GM19467 (cell line): Measurements from ENCODE around the gene PRR19.

ENCODE experiments used
- ATAC-seq: cut with Tn5 transposase; IDR thresholded peaks from one replicate; pipeline ENCODE4 v1.9.1; 2021; ENCODE audit warnings: mild to moderate bottlenecking, moderate library complexity; ENCODE audit not compliant: unreplicated experiment

The PRR19 gene

GRCh38 chr19:42294471-42295137 lies 7.3 kb upstream of the PRR19 start:
- ATAC-seq: no peak

DNA sequence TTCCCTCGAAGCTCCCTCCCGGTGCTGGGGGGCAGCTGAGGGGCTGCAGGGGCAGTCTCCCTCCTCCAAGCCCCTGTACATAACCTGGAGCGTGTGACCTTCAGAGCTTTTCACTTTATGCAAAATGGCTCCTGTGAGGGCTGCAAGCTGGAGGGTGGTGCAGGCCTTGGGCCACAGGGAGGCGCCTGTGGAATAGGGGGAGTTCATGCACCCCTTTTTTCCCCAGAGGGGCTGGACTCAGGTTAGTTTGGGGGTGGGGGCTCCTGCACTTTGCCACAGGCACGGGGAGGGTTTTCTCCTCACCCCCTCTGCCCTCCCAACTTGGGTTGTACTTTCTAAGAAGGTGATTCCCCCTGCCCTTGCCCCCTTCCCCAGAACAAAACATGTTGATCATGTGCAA lies 6.6 kb upstream of the PRR19 start:
- ATAC-seq: no peak

- ATAC-seq: no peak
These were observed 6.0 kb upstream of the PRR19 start for GRCh38 chr19:42295831-42296525.

- ATAC-seq: no peak
These were observed 4.9 kb upstream of the PRR19 start for GRCh38 chr19:42297039-42297438.

GRCh38 chr19:42303101-42303464 lies 1.2 kb downstream of the PRR19 start:
- ATAC-seq: no peak

- no peak for ATAC-seq
These were observed 1.9 kb downstream of the PRR19 start for GRCh38 chr19:42303876-42304275.

DNA sequence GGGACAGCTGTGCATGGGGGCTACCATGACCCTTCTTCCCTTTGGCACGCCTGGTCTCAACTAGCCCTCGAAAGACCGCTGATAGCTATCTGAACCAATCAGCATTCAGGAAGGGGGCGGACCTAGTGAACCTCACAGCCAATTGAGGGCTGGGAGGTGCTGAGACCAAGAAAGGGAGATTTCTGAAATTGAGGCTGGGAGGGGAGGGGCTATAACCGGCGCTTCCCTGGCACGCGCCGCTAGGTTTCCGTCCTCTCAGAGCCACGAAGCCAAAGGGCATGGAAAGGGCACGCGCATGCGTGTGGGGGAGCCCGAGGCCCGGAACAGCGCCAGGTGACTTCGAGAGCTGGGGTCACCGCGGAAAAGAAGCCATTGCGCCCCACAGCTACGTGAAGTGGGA lies 4.7 kb downstream of the PRR19 start:
- no peak for ATAC-seq

DNA sequence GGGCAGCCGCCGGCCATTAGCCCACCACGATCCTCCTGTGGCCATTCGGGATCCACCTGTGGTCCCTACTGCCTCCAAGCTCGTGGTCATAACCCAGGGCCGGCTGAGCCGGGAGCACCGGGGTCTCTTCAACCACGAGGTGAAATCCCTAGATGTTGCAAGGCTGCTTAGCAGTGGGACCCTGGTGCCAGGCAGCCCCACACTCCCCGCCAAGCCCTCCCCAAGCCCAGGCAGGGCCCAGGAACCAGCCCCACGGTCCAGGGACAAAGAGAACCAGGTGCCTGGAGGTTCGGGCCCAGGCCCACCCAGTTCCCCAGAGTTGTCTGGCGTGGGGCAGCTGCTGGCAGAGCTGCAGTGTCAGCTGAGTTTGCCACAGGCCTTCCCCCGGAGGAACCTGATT lies 7.8 kb downstream of the PRR19 start:
- ATAC-seq: no peak

DNA sequence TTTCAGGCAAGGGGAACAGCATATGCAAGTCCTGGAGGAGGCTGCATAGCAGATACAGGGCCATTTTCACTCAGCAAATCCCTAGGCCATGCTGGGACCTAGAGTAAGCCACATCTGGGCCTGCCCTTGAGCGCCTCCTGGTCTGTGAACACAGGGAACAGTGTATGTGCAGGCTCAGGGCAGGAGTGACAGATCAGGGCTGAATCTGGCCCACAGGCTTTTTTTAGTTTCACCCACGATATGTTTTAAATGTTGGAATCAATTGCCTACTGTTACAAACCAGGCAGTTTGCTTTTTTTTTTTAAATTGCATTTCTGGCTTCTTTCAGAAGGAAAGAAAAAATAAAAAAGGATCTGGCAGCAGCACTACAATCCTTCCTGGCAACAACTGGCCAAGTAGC lies 9.7 kb downstream of the PRR19 start:
- ATAC-seq: no peak

DNA sequence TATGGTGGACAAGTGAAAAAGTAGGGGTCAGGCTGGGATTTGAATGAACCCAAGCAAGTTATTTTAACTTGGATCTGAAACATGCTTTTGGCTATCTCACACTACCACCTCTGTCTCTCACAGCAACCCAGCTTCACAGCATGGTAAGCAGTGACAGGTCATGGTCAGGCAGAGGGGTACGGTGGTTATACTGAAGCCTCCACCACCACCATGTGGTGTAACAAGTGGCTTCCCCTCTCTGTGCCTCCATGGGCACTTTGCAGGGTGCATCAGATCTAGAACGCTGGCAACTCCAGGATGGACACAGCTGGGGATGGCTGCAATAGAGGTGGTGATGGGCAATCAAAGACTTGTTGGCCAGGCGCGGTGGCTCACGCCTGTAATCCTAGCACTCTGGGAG lies 10.4 kb downstream of the PRR19 start:
- ATAC-seq: no peak

DNA sequence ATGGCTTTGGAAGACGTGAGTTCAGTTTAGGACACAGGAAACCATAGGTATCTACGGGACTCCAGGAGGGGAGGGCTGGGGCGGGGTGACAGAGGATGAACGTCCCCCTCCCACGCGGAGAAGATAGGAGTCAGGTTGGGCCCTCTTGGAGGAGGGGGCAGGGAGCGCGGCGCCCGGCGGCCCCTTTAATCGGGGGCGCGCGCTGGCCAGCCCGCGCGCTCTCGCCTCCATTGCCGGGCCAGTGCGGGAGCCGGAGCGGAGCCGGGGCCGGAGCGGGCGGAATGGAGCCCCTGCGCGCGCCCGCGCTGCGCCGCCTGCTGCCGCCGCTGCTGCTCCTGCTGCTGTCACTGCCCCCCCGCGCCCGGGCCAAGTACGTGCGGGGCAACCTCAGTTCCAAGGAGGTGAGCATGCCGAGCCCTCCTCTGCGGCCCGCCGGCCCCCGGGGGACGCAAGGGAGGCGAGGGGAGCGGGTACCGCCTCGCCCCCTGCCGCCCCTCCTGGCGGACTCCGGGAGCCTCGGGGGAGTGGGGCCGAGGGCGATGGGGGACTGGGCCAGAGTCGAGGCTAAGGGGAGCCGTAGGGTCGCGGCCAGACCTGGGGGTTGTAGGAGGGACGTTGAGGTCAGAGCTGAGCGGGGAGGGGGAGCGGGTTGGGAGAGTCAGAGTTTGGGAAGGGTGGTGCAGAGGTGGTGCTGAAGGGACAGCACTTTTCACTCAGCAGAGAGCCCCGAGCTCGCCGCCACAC lies 11.3 kb downstream of the PRR19 start, which contains the start of gene TMEM145:
Gene TMEM145, plus strand, starts transcription at position 214 of the 744 bp plus-strand sequence. Its CDS starts 68 bp downstream, at position 282.
- ATAC-seq: no peak

GRCh38 chr19:42313840-42314755 lies 12.2 kb downstream of the PRR19 start:
- ATAC-seq: no peak

DNA sequence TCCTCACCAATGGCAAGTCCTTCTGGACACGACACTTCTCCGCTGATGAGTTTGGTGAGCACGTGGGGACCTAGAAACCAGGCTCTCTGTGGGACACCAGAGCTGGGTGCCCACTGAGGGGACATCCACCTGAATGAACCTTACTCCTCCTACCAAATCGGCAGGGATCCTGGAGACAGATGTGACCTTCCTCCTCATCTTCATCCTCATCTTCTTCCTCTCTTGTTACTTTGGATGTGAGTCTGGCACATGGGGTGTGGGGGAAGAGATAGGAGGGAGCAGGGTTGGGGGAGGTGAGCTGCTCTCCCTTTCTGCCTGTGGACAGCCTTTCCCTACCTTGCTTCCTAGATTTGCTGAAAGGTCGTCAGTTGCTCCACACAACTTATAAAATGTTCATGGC lies 13.1 kb downstream of the PRR19 start:
- ATAC-seq: no peak

GRCh38 chr19:42316223-42317211 lies 14.6 kb downstream of the PRR19 start:
- ATAC-seq: no peak

GRCh38 chr19:42317535-42317934 lies 15.6 kb downstream of the PRR19 start:
- no peak for ATAC-seq

DNA sequence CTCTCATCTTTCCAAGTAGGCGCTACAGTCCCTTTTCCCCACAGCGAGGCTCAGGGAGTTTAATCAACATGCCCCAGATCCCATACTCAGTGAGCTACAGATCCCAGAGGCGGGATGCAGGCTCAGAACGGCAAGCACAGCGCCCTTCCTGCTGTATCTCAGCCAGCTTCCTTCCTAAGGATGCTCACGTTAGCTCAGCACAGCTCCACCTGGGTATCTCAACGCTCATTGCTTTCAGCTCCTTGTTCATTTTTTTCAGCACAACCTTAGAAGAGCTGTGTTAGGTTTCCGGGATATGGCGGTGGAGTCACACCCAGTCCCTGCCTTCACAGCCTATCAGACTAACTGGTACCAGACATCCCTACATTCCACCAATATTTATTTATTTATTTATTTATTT lies 20.4 kb downstream of the PRR19 start:
- ATAC-seq: no peak

GRCh38 chr19:42323473-42323851 lies 21.5 kb downstream of the PRR19 start:
- no peak for ATAC-seq

GRCh38 chr19:42323852-42324654 lies 22.1 kb downstream of the PRR19 start:
- ATAC-seq: no peak
